ENCODE results near the gene JADE1.

- TF ChIP-seq ZNF274 (IDR thresholded peaks at IDR 0.05; ENCODE audit: low read length) (no peak), ZNF274 (tag by site-specific recombination; IDR thresholded peaks at IDR 0.05; ENCODE audit: borderline replicate concordance) (no peak), CTCF (tag by site-specific recombination; IDR thresholded peaks at IDR 0.05) (no peak), MYNN (tag by site-specific recombination; IDR thresholded peaks at IDR 0.05; ENCODE audit: borderline replicate concordance) (no peak), ZNF133 (tag by site-specific recombination; IDR thresholded peaks at IDR 0.05) (no peak), ZBTB1 (tag by site-specific recombination; IDR thresholded peaks at IDR 0.05) (no peak)
These were observed 68.4 kb downstream of the JADE1 start for GRCh38 chr4:128877934-128878333.

Data from HEK293 (cell line).